D341Med (cell line): ENCODE data around the gene BUB1.
"Not testable (repeated sequence)": the region's sequence is repeated elsewhere in the genome, so short reads cannot be mapped to it uniquely, and the experiment has no call there.

ENCODE experiments used
- DNase-seq: peaks from one replicate; pipeline ENCODE4 v3.0.0; 2012; ENCODE audit warnings: low spot score

BUB1 gene

GRCh38 chr2:110690083-110690965 lies 12.5 kb upstream of the BUB1 start:
- no peak for DNase-seq

DNA sequence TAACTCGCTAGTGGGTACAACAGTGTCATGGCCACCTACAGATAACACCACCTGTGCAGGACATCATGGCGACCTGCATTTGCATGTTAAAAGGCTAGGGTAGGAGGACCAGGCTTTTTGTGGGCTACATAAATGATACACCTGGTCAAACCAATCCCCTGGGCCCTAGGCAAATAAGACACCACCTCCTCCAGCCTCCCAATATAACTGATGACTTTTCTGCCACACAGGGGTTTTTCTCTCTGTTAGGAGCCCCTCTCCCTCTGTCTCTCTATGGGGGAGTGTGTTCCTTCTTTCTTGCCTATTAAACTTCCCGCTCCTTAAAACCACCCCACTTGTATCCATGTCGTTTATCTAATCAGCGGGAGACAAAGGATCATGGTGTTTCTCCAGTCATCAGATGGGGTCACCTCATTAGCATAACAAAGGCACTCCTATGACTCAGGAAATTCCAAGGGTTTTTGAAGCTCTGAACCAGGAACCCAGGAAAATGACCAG lies 10.8 kb upstream of the BUB1 start:
- DNase-seq = no peak

DNA sequence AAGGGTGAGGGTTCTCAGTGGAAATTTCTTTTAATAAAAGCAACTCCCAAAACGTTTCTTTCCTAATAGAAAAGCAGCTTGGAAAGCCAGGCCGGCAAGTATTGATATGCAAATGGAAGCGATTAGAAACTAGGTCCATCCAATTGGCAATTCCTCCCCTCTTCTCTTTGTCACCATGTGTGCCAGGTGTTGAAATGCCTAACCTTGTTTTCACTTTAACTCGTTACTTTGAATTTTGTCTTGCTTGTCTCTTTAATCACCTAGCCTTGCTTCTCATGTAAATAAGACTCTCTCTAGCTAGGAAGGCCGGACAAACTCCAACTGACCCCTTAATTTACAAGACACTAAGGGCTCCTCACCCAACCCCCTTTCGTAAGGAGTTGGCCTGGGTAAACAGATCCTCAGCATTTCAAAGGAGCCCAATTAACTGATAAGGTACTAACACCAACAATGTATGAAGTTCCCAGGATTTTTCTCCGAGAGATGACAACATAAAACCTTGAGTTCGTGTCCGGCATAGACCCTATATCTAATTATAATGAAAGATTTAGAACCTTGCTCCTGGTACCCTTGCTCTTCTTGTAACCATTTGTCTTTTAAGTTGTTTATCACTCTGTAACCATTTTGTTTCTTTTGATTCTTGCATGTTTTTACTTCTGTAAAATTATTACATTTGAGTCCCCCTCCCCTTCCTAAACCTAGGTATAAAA lies 10.1 kb upstream of the BUB1 start:
- DNase-seq = not testable (repeated sequence)

DNA sequence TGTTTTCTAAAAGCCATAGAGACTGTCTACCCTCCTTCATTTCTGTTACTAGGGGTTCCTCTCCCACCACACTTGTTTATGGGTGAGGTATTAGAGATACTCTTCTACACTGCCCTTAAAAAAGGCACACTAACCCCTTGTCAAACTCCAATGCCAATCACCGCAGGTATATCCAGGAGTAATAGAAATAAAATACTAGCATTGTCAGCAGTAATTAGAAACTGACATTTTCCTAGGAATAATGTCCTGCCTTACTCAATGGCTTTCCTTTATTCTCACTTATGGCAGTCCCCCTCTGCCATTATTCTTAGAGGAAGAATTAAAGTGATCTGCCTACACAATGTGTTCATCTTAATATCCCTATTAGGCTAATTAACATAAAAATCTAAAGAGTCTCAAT lies 5.0 kb upstream of the BUB1 start:
- no peak for DNase-seq

- no peak for DNase-seq
Observed at GRCh38 chr2:110682267-110682666, 4.4 kb upstream of the BUB1 start.

GRCh38 chr2:110680709-110681108 lies 2.8 kb upstream of the BUB1 start:
- DNase-seq = no peak

GRCh38 chr2:110679865-110680264 lies 2.0 kb upstream of the BUB1 start:
- no peak for DNase-seq

GRCh38 chr2:110679337-110679707 lies 1.5 kb upstream of the BUB1 start:
- no peak for DNase-seq

DNA sequence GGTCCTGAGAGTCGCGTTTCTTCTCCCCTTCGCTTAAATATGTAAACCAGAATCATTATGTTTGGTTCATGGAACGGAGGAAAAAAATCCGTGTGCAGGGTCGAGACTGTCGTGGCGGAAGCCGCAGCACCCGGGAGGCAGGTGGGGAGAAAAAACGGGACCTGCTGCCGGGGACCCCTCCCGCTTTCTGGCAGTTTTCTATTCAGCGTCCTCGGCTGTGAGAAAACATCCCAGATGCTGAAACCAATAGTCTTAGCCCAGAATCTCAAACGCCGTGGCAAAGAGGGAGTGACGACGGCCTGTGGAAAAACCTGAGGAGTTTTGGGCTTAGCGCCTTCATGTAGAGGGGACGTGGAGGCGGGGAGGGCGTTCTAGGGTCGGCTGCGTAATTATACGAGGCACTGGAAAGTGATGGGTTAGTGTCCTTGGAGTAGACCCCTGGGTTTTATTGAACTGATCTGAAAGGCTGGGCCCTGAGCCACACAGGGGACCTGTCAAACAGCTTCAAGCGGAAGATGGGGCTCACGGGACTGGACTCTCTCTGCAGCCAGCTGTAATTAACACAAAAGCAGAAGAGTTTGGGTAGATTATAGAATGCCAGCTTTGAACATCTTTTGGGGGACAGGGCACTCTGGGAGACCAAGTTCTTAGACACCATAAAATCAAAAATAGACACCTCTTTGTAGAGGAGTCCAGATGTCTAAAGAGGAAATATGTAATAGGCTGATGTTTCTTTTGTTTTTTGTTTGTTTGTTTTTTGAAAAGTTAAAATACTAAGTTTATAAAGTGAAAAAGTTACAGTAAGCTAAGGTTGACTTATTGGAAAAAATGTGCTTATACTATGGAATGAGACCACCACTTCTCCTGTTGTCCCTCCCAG lies 834 bp upstream of the BUB1 start:
- peak; percentile 44 for DNase-seq

- no peak for DNase-seq
Observed at GRCh38 chr2:110677080-110677479, 783 bp downstream of the BUB1 start.

DNA sequence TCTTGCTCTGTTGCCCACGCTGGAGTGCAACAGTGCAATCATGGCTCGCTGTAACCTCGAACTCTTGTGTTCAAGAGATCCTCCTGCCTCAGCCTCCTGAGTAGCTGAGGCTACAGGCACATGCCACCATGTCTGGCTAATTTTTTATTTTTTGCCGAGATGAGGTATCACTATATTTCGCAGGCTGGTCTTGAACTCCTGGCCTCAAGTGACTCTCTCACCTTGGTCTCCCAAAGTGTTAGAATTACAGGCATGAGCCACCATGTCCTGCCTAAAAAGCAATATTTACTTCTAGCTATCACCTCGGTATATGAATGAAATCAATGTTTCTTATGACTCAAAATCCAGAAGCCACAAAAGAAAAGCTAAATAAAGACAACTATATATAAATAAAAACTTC lies 2.2 kb downstream of the BUB1 start:
- no peak for DNase-seq

DNA sequence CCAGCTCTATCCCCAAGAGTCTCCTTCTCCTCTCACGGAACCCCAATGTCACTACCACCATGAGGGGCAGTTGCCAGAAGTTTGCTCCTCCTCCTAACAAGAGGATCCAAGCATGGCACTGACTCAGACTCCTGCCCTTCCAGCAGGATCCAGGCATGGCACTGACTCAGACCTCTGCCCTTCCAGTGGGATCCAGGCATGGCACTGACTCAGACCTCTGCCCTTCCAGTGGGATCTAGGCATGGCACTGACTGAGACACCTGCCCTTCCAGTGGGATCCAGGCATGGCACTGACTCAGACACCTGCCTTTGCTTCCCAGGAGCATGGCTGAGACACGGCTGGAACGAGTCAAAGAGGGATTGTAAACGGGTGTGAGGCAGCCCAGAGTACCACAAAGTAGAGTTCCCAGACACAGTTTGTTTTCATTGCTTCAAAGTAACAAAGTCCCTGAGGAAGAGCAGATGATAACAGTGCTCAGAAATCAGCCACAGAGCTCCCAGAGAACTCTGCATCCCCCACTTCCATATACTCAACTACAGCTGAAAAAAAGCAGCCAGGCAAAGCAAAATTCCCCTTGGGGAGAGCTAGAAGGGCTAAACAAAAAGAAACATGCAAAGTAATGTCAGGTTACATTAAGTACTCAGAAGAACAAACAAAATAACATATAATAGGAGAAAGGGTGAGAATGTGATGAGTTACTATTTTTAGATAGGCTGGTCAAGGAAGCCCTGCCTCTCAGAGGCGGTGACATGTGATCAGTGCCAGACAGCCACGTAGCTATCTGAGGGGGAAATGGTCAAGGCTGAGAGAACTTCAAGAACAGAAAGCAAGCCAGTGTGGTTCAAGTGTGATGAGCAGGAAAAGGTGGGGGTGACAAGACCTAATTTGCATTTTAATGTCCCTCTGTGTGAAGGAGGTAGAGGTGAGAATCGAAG lies 3.0 kb downstream of the BUB1 start:
- DNase-seq = no peak

- no peak for DNase-seq
Observed at GRCh38 chr2:110673201-110673600, 4.7 kb downstream of the BUB1 start.

DNA sequence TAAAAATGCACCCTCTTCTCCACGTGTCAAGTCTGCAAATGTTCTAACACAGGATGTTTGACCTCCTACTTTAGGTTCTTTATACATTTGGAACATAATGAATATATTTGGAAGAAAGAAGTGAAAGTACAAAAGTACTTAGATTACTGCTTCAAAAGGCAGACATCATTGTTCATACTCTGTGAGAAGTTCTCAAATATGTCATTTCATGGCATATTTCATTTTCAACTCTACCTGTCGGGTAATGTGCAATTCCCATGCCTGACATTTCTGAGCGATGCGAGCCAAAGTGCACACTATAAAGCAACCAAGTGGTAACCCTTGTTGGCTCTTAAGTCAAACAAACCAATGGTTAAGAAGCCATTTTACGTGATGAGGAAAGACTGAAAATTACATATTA lies 7.0 kb downstream of the BUB1 start:
- no peak for DNase-seq

DNA sequence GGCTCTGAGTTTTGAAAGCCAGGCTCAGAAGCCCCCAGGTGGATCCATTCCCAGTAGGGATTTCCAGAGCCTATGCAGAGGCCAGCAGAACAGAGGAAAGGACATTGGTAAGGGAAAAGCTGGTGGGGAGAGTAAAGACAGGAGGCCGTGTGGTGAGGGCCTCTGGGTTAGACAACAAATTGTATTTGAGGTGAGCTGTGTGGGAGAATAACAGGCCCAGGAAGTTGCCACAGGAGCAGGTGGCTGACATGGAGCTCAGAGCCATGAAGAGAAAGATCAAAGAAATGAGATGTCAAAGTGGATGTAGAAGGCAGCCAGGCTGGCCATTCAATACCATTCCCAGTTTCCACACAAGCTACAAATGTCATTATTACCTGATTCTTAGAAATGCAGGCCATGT lies 8.8 kb downstream of the BUB1 start:
- DNase-seq = no peak

- no peak for DNase-seq
Observed at GRCh38 chr2:110667071-110667470, 10.8 kb downstream of the BUB1 start.

GRCh38 chr2:110664135-110664534 lies 13.7 kb downstream of the BUB1 start:
- no peak for DNase-seq

DNA sequence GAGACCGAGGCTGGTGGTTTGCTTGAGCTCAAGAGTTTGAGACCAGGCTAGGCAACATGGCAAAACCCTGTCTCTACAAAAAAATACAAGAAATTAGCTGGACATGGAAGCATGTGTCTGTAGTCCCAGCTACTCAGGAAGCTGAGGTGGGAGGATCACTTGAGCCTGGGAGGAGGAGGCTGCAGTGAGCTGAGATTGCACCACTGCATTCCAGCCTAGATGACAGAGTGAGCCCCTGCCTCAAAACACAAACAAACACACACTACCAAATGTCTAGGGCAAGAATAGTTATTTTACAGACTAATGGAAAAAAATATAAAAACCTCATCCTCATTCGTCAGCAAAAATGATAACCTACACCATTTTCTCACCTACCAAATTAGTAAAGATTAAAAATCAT lies 15.3 kb downstream of the BUB1 start:
- DNase-seq = no peak

- no peak for DNase-seq
Observed at GRCh38 chr2:110660558-110660957, 17.3 kb downstream of the BUB1 start.

DNA sequence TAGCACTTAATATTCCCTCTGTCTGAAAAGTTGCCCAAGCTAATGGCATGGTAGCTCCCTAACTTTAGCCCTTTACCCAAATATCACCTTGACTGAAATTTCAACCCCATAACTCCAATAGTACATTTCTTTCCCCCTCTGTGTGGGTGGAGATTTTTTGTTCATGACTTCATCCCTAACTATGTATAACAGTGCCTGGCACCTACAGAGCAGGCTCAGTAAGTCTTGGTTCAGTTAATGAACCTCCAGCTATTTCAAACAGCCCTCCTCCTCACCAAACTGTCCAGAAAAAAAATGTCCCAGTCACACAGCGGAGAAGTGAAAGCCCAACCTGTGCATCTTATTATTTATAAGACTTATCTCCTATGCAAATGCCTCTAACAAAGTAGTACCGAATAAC lies 18.6 kb downstream of the BUB1 start:
- no peak for DNase-seq

DNA sequence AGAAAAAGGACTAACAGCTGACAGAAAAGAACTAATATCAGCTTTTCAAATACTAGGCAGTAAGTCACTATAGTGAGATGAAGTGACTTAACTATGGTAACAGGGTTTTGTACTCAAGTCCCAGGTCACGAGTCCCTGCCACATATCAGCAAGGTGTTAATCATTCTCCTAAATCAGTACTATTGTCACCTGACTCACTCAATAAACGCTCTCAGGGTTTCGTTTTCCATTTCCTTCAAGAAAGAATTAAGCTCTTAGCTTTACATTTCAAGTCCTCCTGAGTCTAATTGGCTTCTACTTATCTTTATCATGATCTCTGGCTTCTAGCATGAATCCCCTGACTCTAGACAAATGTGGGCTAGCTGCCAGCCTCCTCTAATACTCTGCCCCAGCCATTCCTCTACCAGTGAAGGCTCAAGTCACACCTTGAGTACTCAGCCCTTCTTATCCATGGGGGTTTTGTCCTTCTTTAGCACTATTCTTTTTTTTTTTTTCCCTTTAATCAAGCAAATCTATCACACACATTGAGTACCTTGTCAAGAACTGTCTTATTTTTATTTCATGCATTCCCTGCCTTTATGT lies 20.0 kb downstream of the BUB1 start:
- peak; percentile 30 for DNase-seq
